HepG2 (cell line): ENCODE results near the gene ZNF385B. TPM values are rescaled to one million over a fixed set of nuclear protein-coding genes. Genes with fewer than 3 reads are reported as not detected.
A peak's percentile ranks its signal among the peaks of the same experiment; 100 is the strongest.

ENCODE experiments used
- E2F1 ChIP-seq: sonication (generic); formaldehyde crosslinking; IDR thresholded peaks from 2 replicates; pipeline ENCODE4 v1.5.0; 2020; ENCODE audit warnings: missing genetic modification reagents
- ELF1 ChIP-seq: sonication (generic); formaldehyde crosslinking; IDR thresholded peaks from 2 replicates; pipeline ENCODE4 v1.4.0; 2020; ENCODE audit warnings: missing genetic modification reagents
- FOXP4 ChIP-seq: sonication (generic); formaldehyde crosslinking; IDR thresholded peaks from 2 replicates; pipeline ENCODE4 v1.4.0; 2020; ENCODE audit warnings: missing genetic modification reagents
- GFI1 ChIP-seq: sonication (generic); formaldehyde crosslinking; IDR thresholded peaks from 2 replicates; pipeline ENCODE4 v1.5.0; 2020; ENCODE audit warnings: missing genetic modification reagents, mild to moderate bottlenecking, borderline replicate concordance
- HMG20B ChIP-seq: conservative IDR thresholded peaks from 2 replicates; pipeline ENCODE4 v1.6.1; 2016; ENCODE audit warnings: missing genetic modification reagents, missing compliant biosample characterization
- IRX3 ChIP-seq: sonication (generic); formaldehyde crosslinking; IDR thresholded peaks from 2 replicates; pipeline ENCODE4 v1.8.1; 2023; ENCODE audit warnings: mild to moderate bottlenecking, low read depth, missing genetic modification reagents, borderline replicate concordance
- KAT7 ChIP-seq: IDR thresholded peaks from 2 replicates; pipeline ENCODE4 v1.6.1; 2018; ENCODE audit warnings: borderline replicate concordance, missing compliant biosample characterization
- MEIS1 ChIP-seq: sonication (generic); formaldehyde crosslinking; IDR thresholded peaks from 2 replicates; pipeline ENCODE4 v1.9.0; 2021; ENCODE audit warnings: mild to moderate bottlenecking, missing genetic modification reagents, moderate library complexity, borderline replicate concordance
- MTA1 ChIP-seq: sonication (generic); formaldehyde crosslinking; IDR thresholded peaks from 2 replicates; pipeline ENCODE4 v1.4.0; 2020; ENCODE audit warnings: missing genetic modification reagents, mild to moderate bottlenecking, borderline replicate concordance
- REST ChIP-seq, 2 experiments: IDR thresholded peaks; 2 replicates each; pipeline ENCODE4 v1.6.1; 2011 to 2012; ENCODE audit warnings: low read length in 2 of 2, borderline replicate concordance in 1 of 2, low read depth in 1 of 2, mild to moderate bottlenecking in 1 of 2, moderate library complexity in 1 of 2
- RFXAP ChIP-seq: sonication (generic); formaldehyde crosslinking; IDR thresholded peaks from 2 replicates; pipeline ENCODE4 v1.4.0; 2020; ENCODE audit warnings: missing genetic modification reagents, borderline replicate concordance
- SALL2 ChIP-seq: sonication (generic); formaldehyde crosslinking; IDR thresholded peaks from 2 replicates; pipeline ENCODE4 v1.8.1; 2023; ENCODE audit warnings: mild to moderate bottlenecking, missing genetic modification reagents, inconsistent platforms
- SKI ChIP-seq: fragments of 450-650 bp; IDR thresholded peaks from one replicate; pipeline ENCODE4 v1.6.1; 2018; ENCODE audit warnings: mild to moderate bottlenecking; ENCODE audit not compliant: partially characterized antibody
- TBL1XR1 ChIP-seq: fragments of 150-350 bp; IDR thresholded peaks from 2 replicates; pipeline ENCODE4 v1.6.1; 2014; ENCODE audit warnings: borderline replicate concordance, low read length; ENCODE audit not compliant: partially characterized antibody
- TFDP1 ChIP-seq: IDR thresholded peaks from 2 replicates; pipeline ENCODE4 v1.6.1; 2016; ENCODE audit warnings: missing compliant biosample characterization, missing genetic modification reagents, borderline replicate concordance
- ZBTB8A ChIP-seq: sonication (generic); formaldehyde crosslinking; IDR thresholded peaks from 2 replicates; pipeline ENCODE4 v1.4.0; 2020; ENCODE audit warnings: mild to moderate bottlenecking, low read depth, missing genetic modification reagents, borderline replicate concordance
- ZNF317 ChIP-seq: sonication (generic); formaldehyde crosslinking; IDR thresholded peaks from 2 replicates; pipeline ENCODE4 v1.5.0; 2020; ENCODE audit warnings: mild to moderate bottlenecking, missing genetic modification reagents
- ZNF331 ChIP-seq: sonication (generic); formaldehyde crosslinking; IDR thresholded peaks from 2 replicates; pipeline ENCODE4 v1.4.0; 2020; ENCODE audit warnings: missing genetic modification reagents
- ZSCAN5A ChIP-seq: sonication (generic); formaldehyde crosslinking; IDR thresholded peaks from 2 replicates; pipeline ENCODE4 v1.8.0; 2022; ENCODE audit warnings: mild to moderate bottlenecking, missing genetic modification reagents, borderline replicate concordance
- polyA plus RNA-seq, 8 experiments: library from polyadenylated mRNA; depleted of rRNA in 3 of 8; stranded (reverse) in 7 of 8; unstranded in 1 of 8; fragments of >200 nt; fragmentation: Illumina TruSeq in 4 of 8; extraction: Trizol in 4 of 8; gene quantifications; 2 replicates each; pipeline versions ENCODE4 v1.2.1 to v1.2.3, GENCODE V29; 2011 to 2016; ENCODE audit warnings: low read depth in 4 of 8, missing spikeins in 1 of 8, mixed read lengths in 1 of 8; ENCODE audit not compliant: insufficient read depth in 1 of 8
- total RNA-seq, 5 experiments: library from RNA; depleted of rRNA; stranded (reverse); fragments of >200 nt; fragmentation: Illumina TruSeq; extraction: Trizol; gene quantifications; 2 replicates each; pipeline ENCODE4 v1.2.3, GENCODE V29; 2016; ENCODE audit warnings: low read depth in 1 of 5

ZNF385B gene
- total and polyA plus RNA-seq, 2 of the 13 experiments (the other 11 are each of a cell fraction or from before 2014, with no cell fraction given), result 3.3 to 6.7 TPM

GRCh38 chr2:179543361-179543901, 318.0 kb downstream of the ZNF385B start (continued):
- peak; percentile 27; the same call in 1 of the 2 replicates for TF ChIP-seq RFXAP (CRISPR knock-in tag)
- TF ChIP-seq ZNF317, result 0 out of 2 replicates have a peak, but pooled peaks have one; percentile 38
- no peak for TF ChIP-seq TFDP1 (CRISPR knock-in tag)
- TF ChIP-seq REST (IDR thresholded peaks at IDR 0.05; ENCODE audit: borderline replicate concordance in 1 of 2, low read depth in 1 of 2, low read length in 2 of 2), result peak in 1 of 2 experiments; percentile 80; a peak in 1 of 4 replicates
- TF ChIP-seq ELF1 (CRISPR knock-in tag), result peak; percentile 55; the same call in 1 of the 2 replicates
- no peak for TF ChIP-seq E2F1
- TF ChIP-seq GFI1 (CRISPR knock-in tag), result peak; percentile 95
- no peak for TF ChIP-seq IRX3 (CRISPR knock-in tag)
- peak; percentile 86 for TF ChIP-seq HMG20B (CRISPR knock-in tag)
- peak; percentile 98 for TF ChIP-seq FOXP4 (CRISPR knock-in tag)
- TF ChIP-seq ZNF331, result peak; percentile 89
- peak; percentile 86 for TF ChIP-seq TBL1XR1
- TF ChIP-seq KAT7 (CRISPR knock-in tag), result peak; percentile 80; the same call in 1 of the 2 replicates
- TF ChIP-seq ZBTB8A (CRISPR knock-in tag), result peak; percentile 54; the same call in 1 of the 2 replicates
- TF ChIP-seq SALL2 (CRISPR knock-in tag), result peak; percentile 44; the same call in 1 of the 2 replicates
- TF ChIP-seq MEIS1 (CRISPR knock-in tag), result peak; percentile 85; the same call in 1 of the 2 replicates
- TF ChIP-seq SKI, result peak; percentile 83
- 0 out of 2 replicates have a peak, but pooled peaks have one; percentile 94 for TF ChIP-seq ZSCAN5A (CRISPR knock-in tag)
- peak; percentile 61; the same call in 1 of the 2 replicates for TF ChIP-seq MTA1
